K562 (cell line): ENCODE results near the gene CCDC92. TPM values are rescaled to one million over a fixed set of nuclear protein-coding genes. Genes with fewer than 3 reads are reported as not detected.

Source experiments
- ATAC-seq: fragments of 200-7000 bp; cut with Tn5 transposase; 3 replicates; pipeline ENCODE4 v1.9.1; 2020; ENCODE audit warnings: moderate library complexity
- BruUV-seq: library from RNA; stranded (reverse); fragments of 400-500 nt; replicated peaks from 2 replicates; lab custom pipeline; 2021; lab: Mats Ljungman, UMichigan
- CTCF ChIA-PET: fragments of 300-600 bp; formaldehyde crosslinking; extraction: SDS; loops from one replicate; lab custom pipeline; 2021; ENCODE audit warnings: low intra/inter-chr PET ratio; lab: Yijun Ruan, JAX
- POLR2A ChIA-PET: fragments of 300-600, 350-650 bp; sonication (Branson Sonifier 250); formaldehyde crosslinking; extraction: SDS; loops from one replicate; lab custom pipeline; 2021; ENCODE audit warnings: antibody characterized with exemption, inconsistent platforms; lab: Yijun Ruan, JAX
- DNase-seq, 4 experiments: peaks; one replicate each; pipeline versions ENCODE4 v3.0.0 to v3.0.0-alpha.2; 2011 to 2018; ENCODE audit warnings: low spot score in 3 of 4, mixed read lengths in 3 of 4; ENCODE audit errors: extremely low read depth in 1 of 4
- FAIRE-seq: peaks from 2 replicates; lab custom pipeline; 2011; peaks lifted over from hg19 to GRCh38; lab: Jason Lieb, UNC
- H2AFZ ChIP-seq: 2 replicates; pipeline ENCODE4 v1.6.0; 2011; ENCODE audit warnings: low read depth, low read length, control low read depth, inconsistent platforms
- H3K27ac ChIP-seq: fragments of 200-600 bp; 3 replicates; pipeline ENCODE4 v1.8.0; 2011; ENCODE audit warnings: low read depth, mild to moderate bottlenecking, control low read depth, inconsistent platforms, low read length, moderate library complexity, mixed read lengths; ENCODE audit errors: extremely low read depth
- H3K27me3 ChIP-seq, 2 experiments: fragments of 300-600 bp in 1 of 2; 2 replicates in 1 of 2; 3 replicates in 1 of 2; pipeline versions ENCODE4 v1.6.0 to v1.8.0; 2011; ENCODE audit warnings: inconsistent platforms in 2 of 2, low read length in 2 of 2, mild to moderate bottlenecking in 1 of 2, mixed read lengths in 1 of 2, moderate library complexity in 1 of 2; ENCODE audit not compliant: control insufficient read depth in 2 of 2, insufficient read depth in 2 of 2
- H3K36me3 ChIP-seq: fragments of 300-600 bp; 3 replicates; pipeline ENCODE4 v1.8.0; 2011; ENCODE audit warnings: mild to moderate bottlenecking, low read length, inconsistent platforms; ENCODE audit not compliant: control insufficient read depth, insufficient read depth
- H3K4me1 ChIP-seq, 2 experiments: fragments of 200-600 bp in 1 of 2; replicated peaks in 1 of 2; 2 replicates in 1 of 2; 3 replicates in 1 of 2; pipeline versions ENCODE4 v1.5.1 to v1.8.0; 2011; ENCODE audit warnings: inconsistent platforms in 2 of 2, low read length in 2 of 2, mild to moderate bottlenecking in 1 of 2, mixed read lengths in 1 of 2, moderate library complexity in 1 of 2; ENCODE audit not compliant: control insufficient read depth in 2 of 2, insufficient read depth in 2 of 2
- H3K4me2 ChIP-seq: 2 replicates; pipeline ENCODE4 v1.6.1; 2011; ENCODE audit warnings: low read length, control low read depth, inconsistent platforms, mixed read lengths; ENCODE audit not compliant: insufficient read depth
- H3K4me3 ChIP-seq: fragments of 200-600 bp; sonication (generic), shearing (Covaris generic); 2 replicates; pipeline ENCODE4 v1.5.1; 2016; ENCODE audit warnings: control low read depth, inconsistent platforms
- H3K79me2 ChIP-seq: fragments of 200-600 bp; 3 replicates; pipeline ENCODE4 v1.8.0; 2011; ENCODE audit warnings: low read length, inconsistent platforms; ENCODE audit not compliant: control insufficient read depth, insufficient read depth
- H3K9ac ChIP-seq, 2 experiments: 2 replicates each; pipeline versions ENCODE4 v1.6.0 to v1.6.1; 2011; ENCODE audit warnings: low read depth in 2 of 2, low read length in 2 of 2, control low read depth in 1 of 2, inconsistent platforms in 1 of 2, mild to moderate bottlenecking in 1 of 2, mixed read lengths in 1 of 2; ENCODE audit not compliant: insufficient read depth in 1 of 2
- H3K9me1 ChIP-seq: one replicate; pipeline ENCODE4 v1.6.0; 2011; ENCODE audit warnings: inconsistent platforms, mild to moderate bottlenecking, low read length, moderate library complexity; ENCODE audit not compliant: control insufficient read depth, insufficient read depth
- H3K9me3 ChIP-seq: replicated peaks from 2 replicates; pipeline ENCODE4 v1.5.1; 2011; ENCODE audit warnings: low read depth, low read length, inconsistent platforms; ENCODE audit not compliant: control insufficient read depth, insufficient read depth
- H4K20me1 ChIP-seq: replicated peaks from 2 replicates; pipeline ENCODE4 v1.6.1; 2011; ENCODE audit warnings: low read length, inconsistent platforms, mixed read lengths; ENCODE audit not compliant: control insufficient read depth, insufficient read depth
- CC2D1A ChIP-seq: fragments of 450-650 bp; IDR thresholded peaks from 2 replicates; pipeline ENCODE4 v1.6.1; 2017; ENCODE audit warnings: mild to moderate bottlenecking
- GABPA ChIP-seq: fragments of 200-800 bp; sonication (Bioruptor generic); conservative IDR thresholded peaks from 2 replicates; pipeline ENCODE4 v1.6.1; 2016; ENCODE audit warnings: low read depth, missing genetic modification characterization, missing compliant biosample characterization
- KDM1A ChIP-seq, 2 experiments: fragments of 450-650 bp; IDR thresholded peaks; 2 replicates each; pipeline ENCODE4 v1.6.1; 2016; ENCODE audit warnings: mild to moderate bottlenecking in 2 of 2
- NCOA6 ChIP-seq: fragments of 450-650 bp; IDR thresholded peaks from 2 replicates; pipeline ENCODE4 v1.6.1; 2017; ENCODE audit warnings: mild to moderate bottlenecking
- NONO ChIP-seq, 2 experiments: fragments of 200-400 bp in 1 of 2; fragments of 450-650 bp in 1 of 2; formaldehyde crosslinking in 1 of 2; IDR thresholded peaks; 2 replicates each; pipeline ENCODE4 v1.6.1; 2017; ENCODE audit warnings: low read depth in 2 of 2, mild to moderate bottlenecking in 2 of 2, moderate library complexity in 2 of 2, low read length in 1 of 2
- PHB2 ChIP-seq: fragments of 450-650 bp; IDR thresholded peaks from 2 replicates; pipeline ENCODE4 v1.6.1; 2017; ENCODE audit warnings: low read depth
- PTRF ChIP-seq: fragments of 450-650 bp; IDR thresholded peaks from 2 replicates; pipeline ENCODE4 v1.6.1; 2016; ENCODE audit warnings: mild to moderate bottlenecking, missing genetic modification characterization, missing compliant biosample characterization
- RCOR1 ChIP-seq, 2 experiments: IDR thresholded peaks; 2 replicates each; pipeline ENCODE4 v1.6.1; 2012; ENCODE audit warnings: low read depth in 2 of 2, low read length in 2 of 2, borderline replicate concordance in 1 of 2, improper control_type of control experiment in 1 of 2
- ZNF316 ChIP-seq: fragments of 450-650 bp; IDR thresholded peaks from 2 replicates; pipeline ENCODE4 v1.6.1; 2016
- WGBS: fragments of 100-300 bp; shearing (Covaris generic); methylation state at CpG from one replicate; pipeline ENCODE4 v1.1.6; 2016; ENCODE audit warnings: low coverage, mixed read lengths; ENCODE audit not compliant: insufficient coverage; ENCODE audit errors: missing lambda C conversion rate; 5-methylcytosine and 5-hydroxymethylcytosine counted together
- in situ Hi-C: fragments of 300-500 bp; cut with MboI; formaldehyde crosslinking; loops from 4 replicates; pipeline ENCODE4 v1.15.0; 2018; ENCODE audit warnings: inconsistent platforms, mixed read lengths
- intact Hi-C: fragments of 100-400 bp; cut with micrococcal nuclease; formaldehyde crosslinking; loops from 2 replicates; pipeline ENCODE4 v1.14.2; 2022
- polyA plus RNA-seq, 8 experiments: library from polyadenylated mRNA; depleted of rRNA in 4 of 8; stranded (reverse) in 5 of 8; unstranded in 3 of 8; fragments of >200 nt; fragmentation: Nextera tagmentation in 2 of 8; fragmentation: Illumina TruSeq in 1 of 8; extraction: Ambion mirVana in 2 of 8; extraction: Trizol in 1 of 8; gene quantifications; 2 replicates each; pipeline versions ENCODE4 v1.2.1 to v1.2.3, GENCODE V29; 2011 to 2014; ENCODE audit warnings: inconsistent platforms in 1 of 8, missing spikeins in 1 of 8
- total RNA-seq, 7 experiments: library from RNA; depleted of rRNA in 6 of 7; stranded (reverse); fragments of >200 nt in 6 of 7; fragmentation: Illumina TruSeq in 2 of 7; extraction: Trizol in 2 of 7; gene quantifications; 2 replicates each; pipeline versions ENCODE4 v1.2.1 to v1.2.3, GENCODE V29; 2011 to 2021; ENCODE audit warnings: low replicate concordance in 1 of 7

The CCDC92 gene
- total and polyA plus RNA-seq, 9 of the 15 experiments (the other 6 are each of a cell fraction or from before 2014, with no cell fraction given): 0.27 to 5.9 (median 2.1) TPM

DNA sequence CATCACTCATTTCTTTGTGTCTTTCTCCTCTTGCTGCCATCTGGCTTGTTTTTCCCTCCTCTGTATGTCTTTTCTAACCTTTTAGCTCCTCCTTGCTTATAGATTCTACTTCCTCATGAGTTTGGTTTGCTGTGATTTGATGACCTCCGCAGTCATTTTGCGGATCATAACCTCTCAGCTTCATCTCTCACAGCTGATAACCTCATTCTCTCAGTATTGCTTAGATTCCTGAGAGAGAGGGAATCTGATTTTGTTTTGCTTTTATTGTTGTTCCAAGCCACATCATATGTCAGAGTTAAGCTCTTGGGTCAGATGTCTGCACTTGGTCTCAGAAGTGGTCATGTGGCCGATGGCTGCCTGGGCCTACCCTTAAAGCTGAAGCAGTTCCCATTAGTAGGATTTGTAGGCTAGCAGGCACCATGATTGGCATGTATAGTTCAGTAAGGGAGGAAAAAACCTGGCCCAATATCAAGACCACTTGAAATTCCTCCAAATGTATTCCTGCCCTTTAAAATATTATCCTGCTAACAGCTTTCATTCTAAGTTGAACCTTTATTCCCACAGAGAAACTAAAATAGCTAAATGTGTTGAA, 13.8 kb upstream of the CCDC92 start:
- H3K9me1 ChIP-seq: no peaks in the 10 kb centered on the region
- H3K4me3 ChIP-seq: no peak overlapping the region
- ATAC-seq: no peak
- H4K20me1 ChIP-seq: peaks cover 14% of the 10 kb centered on the region
- no peak for DNase-seq
- no peak for FAIRE-seq
- ChIA-PET CTCF (no interaction called here), POLR2A (interaction anchor here (0.8 to 2.8 kb wide), 8 partner anchors 8 to 137 kb away, joined by 3 to 13 read pairs (median 4); no protein-coding TSS in a partner anchor)
- no peak overlapping the region for H2AFZ ChIP-seq
- BruUV-seq: no TSS peak
- H3K79me2 ChIP-seq: peaks cover 25% of the 10 kb centered on the region
- intact Hi-C loops: no loop called here
- in situ Hi-C loops: no loop called here
- peaks cover 52% of the 10 kb centered on the region for H3K36me3 ChIP-seq
- H3K9me3 ChIP-seq: no peaks in the 10 kb centered on the region
- no peak overlapping the region for H3K27ac ChIP-seq
- no peak overlapping the region for H3K4me2 ChIP-seq
- TF ChIP-seq KDM1A (IDR thresholded peaks at IDR 0.05): peak; percentile 65 to 83
- no peak for TF ChIP-seq NONO (IDR thresholded peaks at IDR 0.05; ENCODE audit: low read depth in 2 of 2, low read length in 1 of 2)
- TF ChIP-seq ZNF316: no peak
- TF ChIP-seq PTRF (tag): no peak
- no peak for TF ChIP-seq PHB2
- TF ChIP-seq NCOA6: no peak
- no peak for TF ChIP-seq CC2D1A
- TF ChIP-seq GABPA: no peak
- peak in 1 of 2 experiments; percentile 30; a peak in 1 of 4 replicates for TF ChIP-seq RCOR1 (IDR thresholded peaks at IDR 0.05; ENCODE audit: borderline replicate concordance in 1 of 2, low read depth in 2 of 2, low read length in 2 of 2)
- WGBS: 51% methylated on average over 3 of the region's 3 CpGs
- H3K4me1 ChIP-seq: peaks cover 3 to 14% of the 10 kb centered on the region in 2 experiments; a peak in 3 of 5 replicates
- H3K9ac ChIP-seq: no peak overlapping the region
- no peaks in the 10 kb centered on the region for H3K27me3 ChIP-seq
